Brain microvascular endothelial cell (primary cell): Measurements from ENCODE around the gene ENOX1.

Experiments
- DNase-seq: peaks from one replicate; pipeline ENCODE4 v3.0.0-alpha.2; 2020
- H3K27ac ChIP-seq: fragments of 250-450 bp; sonication (Bioruptor Pico); 2 replicates; pipeline ENCODE4 v1.5.1; 2020; ENCODE audit warnings: mild to moderate bottlenecking, moderate library complexity
- H3K27me3 ChIP-seq: fragments of 250-450 bp; sonication (Bioruptor Pico); replicated peaks from 2 replicates; pipeline ENCODE4 v1.5.1; 2020; ENCODE audit warnings: mild to moderate bottlenecking
- H3K36me3 ChIP-seq: fragments of 250-450 bp; sonication (Bioruptor Pico); replicated peaks from 2 replicates; pipeline ENCODE4 v1.5.1; 2020; ENCODE audit warnings: mild to moderate bottlenecking
- H3K4me3 ChIP-seq: 2 replicates; pipeline ENCODE4 v1.5.1; 2011; ENCODE audit warnings: low read depth, mild to moderate bottlenecking, control low read depth, low read length, moderate library complexity
- CTCF ChIP-seq: IDR thresholded peaks from 2 replicates; pipeline ENCODE4 v1.5.1; 2011; ENCODE audit warnings: low read depth, mild to moderate bottlenecking, moderate library complexity, low read length, control low read depth, inconsistent platforms; ENCODE audit errors: missing control alignments
- in situ Hi-C: cut with HindIII; loops from 2 replicates; pipeline ENCODE4 v1.10.0; 2017; ENCODE audit warnings: low sequenced_read_pairs, low pct_ligation_motif_present

ENOX1 gene

GRCh38 chr13:43304945-43305344 is 481.8 kb downstream of the ENOX1 start:
- peak; percentile 45 for TF ChIP-seq CTCF
- in situ Hi-C loops, result no loop called here
- no peak overlapping the region for H3K27ac ChIP-seq
- no peak overlapping the region for H3K4me3 ChIP-seq
- DNase-seq, result no peak
- H3K36me3 ChIP-seq, result no peaks in the 10 kb centered on the region
- no peaks in the 10 kb centered on the region for H3K27me3 ChIP-seq

DNA sequence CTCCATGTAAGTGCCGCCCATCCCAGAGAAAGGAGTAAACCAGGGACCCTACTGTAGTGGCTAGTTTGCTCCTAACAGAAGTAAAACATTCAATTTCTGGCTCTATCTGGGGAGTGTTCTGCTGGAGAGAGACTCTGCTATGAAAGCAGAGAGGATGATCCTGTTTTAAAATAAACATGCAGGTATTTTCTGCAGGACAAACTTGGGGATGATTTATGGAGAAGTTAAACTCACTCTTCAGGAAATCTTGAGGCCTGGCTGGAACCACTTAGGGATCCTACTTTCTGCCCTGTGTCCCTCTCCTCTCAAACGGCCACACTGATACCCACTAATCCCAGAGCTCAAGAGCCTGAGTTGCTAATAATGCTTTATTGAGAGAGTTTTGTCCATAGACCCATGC is 482.3 kb downstream of the ENOX1 start:
- no peak overlapping the region for H3K4me3 ChIP-seq
- no peak for DNase-seq
- in situ Hi-C loops, result no loop called here
- no peaks in the 10 kb centered on the region for H3K36me3 ChIP-seq
- H3K27me3 ChIP-seq, result no peaks in the 10 kb centered on the region
- no peak for TF ChIP-seq CTCF
- H3K27ac ChIP-seq, result no peak overlapping the region

DNA sequence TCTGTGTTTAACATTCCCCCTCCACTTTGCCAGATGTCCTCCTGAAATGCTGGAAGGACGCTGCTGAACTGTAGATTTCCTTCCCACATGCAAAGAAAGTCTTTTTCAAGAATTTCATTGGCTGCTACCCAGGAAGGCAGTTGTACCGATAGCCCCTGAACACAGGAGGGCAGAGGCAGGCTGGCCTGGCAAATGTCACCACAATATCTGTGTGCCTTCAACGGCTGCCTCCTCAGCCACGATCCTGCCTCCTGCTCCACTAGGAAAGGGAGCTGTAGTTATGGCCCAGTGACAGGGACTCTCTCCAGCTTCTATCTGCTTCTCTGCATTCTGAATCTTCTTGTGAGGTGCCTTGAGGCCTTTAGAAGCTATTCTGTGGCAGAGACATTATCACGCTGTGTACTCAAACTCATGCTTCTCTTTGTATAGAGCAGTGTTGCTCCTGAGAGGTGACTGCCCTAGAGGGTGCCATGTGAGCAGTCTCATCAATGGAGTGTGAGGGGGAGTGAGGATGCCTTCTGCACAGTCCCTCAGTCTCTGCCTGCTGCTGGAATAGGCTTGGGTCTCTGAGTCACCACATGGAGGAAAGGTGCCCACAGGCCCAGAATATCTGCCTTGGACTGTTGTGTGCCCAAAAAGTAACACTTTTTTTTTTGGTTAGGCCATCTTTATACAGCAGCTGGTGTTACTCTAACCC is 483.6 kb downstream of the ENOX1 start:
- Histone ChIP-seq H3K27me3 (no peaks in the 10 kb centered on the region), H3K27ac (no peak overlapping the region), H3K4me3 (no peak overlapping the region), H3K36me3 (no peaks in the 10 kb centered on the region)
- peak; percentile 77 for TF ChIP-seq CTCF
- in situ Hi-C loops, result no loop called here
- DNase-seq, result peak; percentile 47

- Histone ChIP-seq H3K27ac (no peak overlapping the region), H3K36me3 (no peaks in the 10 kb centered on the region), H3K4me3 (no peak overlapping the region), H3K27me3 (no peaks in the 10 kb centered on the region)
- in situ Hi-C loops, result no loop called here
- no peak for TF ChIP-seq CTCF
- no peak for DNase-seq
These were observed 485.3 kb downstream of the ENOX1 start for GRCh38 chr13:43301346-43301969.

DNA sequence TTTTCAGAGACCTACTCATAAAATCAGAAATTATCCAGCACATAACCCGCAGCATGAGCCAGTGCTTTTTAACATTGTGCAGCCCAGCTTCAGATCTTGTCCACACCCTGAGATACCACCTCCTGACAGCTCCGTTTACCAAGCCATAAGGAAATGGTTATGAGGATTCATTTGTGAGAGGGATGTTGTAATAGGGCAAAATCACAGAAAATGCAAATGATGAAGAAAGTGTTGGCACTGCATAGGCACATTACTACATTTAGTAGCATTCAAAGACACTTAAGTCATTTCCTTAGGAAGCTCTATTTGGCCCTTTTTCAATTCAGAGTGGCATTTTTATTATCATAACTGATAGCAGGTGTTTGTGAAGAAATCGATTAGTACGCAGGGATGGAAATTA is 485.9 kb downstream of the ENOX1 start:
- no peaks in the 10 kb centered on the region for H3K27me3 ChIP-seq
- no peak overlapping the region for H3K4me3 ChIP-seq
- TF ChIP-seq CTCF, result no peak
- H3K27ac ChIP-seq, result no peak overlapping the region
- no peak for DNase-seq
- in situ Hi-C loops, result no loop called here
- no peaks in the 10 kb centered on the region for H3K36me3 ChIP-seq
